Adrenal gland (tissue), 5 donors: ENCODE results near the gene GIN1.

ENCODE experiments used
- POLR2A ChIP-seq, 2 donors: fragments of 450-650 bp; IDR thresholded peaks; one replicate each; pipeline ENCODE4 v1.6.1; 2017; ENCODE audit warnings: antibody characterized with exemption in 2 of 2, mild to moderate bottlenecking in 2 of 2, moderate library complexity in 1 of 2
- TF ChIP-seq, protein P1 (sequence below), 6 experiments: fragments of 450-650 bp in 4 of 6; fragments of 200-600 bp in 2 of 6; sonication (generic) in 1 of 6; IDR thresholded peaks; 1 replicate in 5 of 6; 2 replicates in 1 of 6; pipeline versions ENCODE4 v1.5.1 to v1.8.0; 2016 to 2021; ENCODE audit warnings: antibody characterized with exemption in 6 of 6, mild to moderate bottlenecking in 2 of 6, moderate library complexity in 1 of 6
- donor health status: DM: no; HTN: no; CAD: no.

DNA sequence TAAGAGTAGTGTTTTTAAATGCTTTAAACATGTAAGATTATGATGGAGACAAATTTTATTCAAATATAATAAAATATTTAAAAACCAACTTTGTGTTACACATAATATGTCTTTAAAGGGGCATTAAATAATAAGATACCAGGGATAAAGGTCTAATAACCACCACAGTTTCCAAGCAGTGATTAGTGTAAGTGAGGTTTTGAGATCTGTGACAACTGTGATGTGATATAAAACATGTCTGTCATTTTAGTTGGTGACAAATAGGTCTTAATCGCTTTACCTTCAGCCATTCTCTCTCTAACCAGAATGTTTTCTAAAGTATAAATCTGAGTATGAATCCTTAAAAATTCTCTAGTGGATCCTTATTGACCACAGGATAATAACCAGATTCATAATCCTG, 28.3 kb upstream of the GIN1 start:
- no peak for TF ChIP-seq POLR2A (IDR thresholded peaks at IDR 0.05)
- TF ChIP-seq, protein P1, sequence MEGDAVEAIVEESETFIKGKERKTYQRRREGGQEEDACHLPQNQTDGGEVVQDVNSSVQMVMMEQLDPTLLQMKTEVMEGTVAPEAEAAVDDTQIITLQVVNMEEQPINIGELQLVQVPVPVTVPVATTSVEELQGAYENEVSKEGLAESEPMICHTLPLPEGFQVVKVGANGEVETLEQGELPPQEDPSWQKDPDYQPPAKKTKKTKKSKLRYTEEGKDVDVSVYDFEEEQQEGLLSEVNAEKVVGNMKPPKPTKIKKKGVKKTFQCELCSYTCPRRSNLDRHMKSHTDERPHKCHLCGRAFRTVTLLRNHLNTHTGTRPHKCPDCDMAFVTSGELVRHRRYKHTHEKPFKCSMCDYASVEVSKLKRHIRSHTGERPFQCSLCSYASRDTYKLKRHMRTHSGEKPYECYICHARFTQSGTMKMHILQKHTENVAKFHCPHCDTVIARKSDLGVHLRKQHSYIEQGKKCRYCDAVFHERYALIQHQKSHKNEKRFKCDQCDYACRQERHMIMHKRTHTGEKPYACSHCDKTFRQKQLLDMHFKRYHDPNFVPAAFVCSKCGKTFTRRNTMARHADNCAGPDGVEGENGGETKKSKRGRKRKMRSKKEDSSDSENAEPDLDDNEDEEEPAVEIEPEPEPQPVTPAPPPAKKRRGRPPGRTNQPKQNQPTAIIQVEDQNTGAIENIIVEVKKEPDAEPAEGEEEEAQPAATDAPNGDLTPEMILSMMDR (IDR thresholded peaks at IDR 0.05), result no peak
